GM19099 (cell line): ENCODE results near the gene COLEC11.
A peak's percentile ranks its signal among the peaks of the same experiment; 100 is the strongest.

Experiments
- POLR2A ChIP-seq: IDR thresholded peaks from 3 replicates; pipeline ENCODE4 v1.6.1; 2011; ENCODE audit warnings: low read depth; ENCODE audit not compliant: insufficient read length; ENCODE audit errors: extremely low read depth

COLEC11 gene

DNA sequence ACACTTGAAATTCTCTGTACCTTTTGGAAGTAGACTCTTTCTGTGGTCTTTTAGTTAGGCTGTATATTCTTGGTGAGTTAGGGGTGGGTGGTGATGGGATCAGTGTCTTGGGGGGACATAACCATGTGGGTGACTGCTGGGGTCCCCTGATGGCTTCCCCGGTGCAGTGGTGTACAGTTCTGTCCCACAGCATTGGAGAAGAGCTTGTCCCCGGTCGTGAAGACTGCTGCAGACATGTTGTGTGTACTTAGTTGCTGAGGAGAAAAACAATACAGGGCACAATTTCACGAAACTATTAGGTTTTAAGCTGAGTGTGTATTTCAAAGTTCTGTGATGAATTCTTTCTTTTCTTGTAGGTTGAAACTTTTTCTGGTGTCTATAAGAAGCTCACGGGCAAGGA is 14.5 kb upstream of the COLEC11 start:
- no peak for TF ChIP-seq POLR2A

DNA sequence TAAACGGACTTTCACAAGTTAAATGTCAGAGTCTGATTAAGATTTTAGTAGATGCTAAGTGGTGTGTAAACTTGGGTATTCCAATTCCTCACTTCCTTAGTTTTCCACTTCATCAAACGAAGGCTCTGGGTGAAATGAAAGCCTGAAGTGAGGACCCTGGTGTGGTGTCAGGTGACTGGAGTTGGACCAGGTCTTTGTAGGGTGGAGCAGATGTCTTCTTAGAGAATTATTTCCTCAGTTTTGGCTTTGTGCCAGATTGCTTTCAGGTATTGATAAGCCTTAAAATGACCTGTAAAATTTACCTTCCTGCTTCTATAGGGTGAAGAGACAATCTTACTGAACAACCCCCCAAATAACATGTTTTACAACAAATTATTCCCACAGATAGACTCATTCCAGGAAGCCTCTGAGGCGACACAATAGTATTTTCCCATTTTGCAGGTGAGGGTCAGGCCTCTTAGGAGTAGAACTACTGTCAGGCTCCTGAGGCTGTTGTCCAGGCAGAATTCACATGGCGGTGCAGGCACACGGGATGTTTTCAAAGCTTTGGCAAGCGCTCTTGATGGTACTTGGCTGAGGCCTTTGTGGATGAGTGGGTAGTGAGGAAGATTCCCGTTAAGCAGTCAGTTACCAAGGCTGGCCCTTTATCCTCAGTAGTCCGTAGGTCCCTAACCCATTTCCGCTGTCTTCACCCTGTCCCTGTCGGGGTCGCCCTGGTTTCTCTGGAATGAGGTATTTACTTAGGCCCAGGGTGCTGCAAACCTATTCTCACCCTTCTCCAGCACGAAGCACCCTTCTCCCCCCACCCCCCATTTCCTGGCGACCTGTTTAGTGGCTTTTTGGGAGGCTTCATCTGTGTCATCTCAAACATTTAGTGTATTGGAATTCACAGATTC is 13.3 kb upstream of the COLEC11 start:
- TF ChIP-seq POLR2A, result no peak

DNA sequence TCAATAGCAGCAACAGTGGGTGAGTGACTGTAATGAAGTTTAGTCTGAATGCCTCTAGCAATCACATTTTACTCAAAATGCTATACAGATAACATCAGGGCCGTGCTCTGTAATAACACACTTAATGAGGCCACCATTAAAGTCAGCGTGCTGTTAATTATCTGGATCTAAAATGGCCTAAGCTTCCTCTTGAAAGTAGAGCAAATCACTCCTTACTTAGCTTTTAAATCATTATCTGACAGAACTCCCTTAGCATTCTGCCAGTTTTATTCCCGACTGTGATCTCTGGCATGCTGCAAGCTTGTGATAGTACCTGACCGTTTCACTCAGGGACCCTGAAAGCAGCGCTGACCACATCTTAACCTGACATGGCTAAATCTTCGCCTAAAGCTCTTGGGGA is 10.8 kb upstream of the COLEC11 start:
- TF ChIP-seq POLR2A, result peak; percentile 19

DNA sequence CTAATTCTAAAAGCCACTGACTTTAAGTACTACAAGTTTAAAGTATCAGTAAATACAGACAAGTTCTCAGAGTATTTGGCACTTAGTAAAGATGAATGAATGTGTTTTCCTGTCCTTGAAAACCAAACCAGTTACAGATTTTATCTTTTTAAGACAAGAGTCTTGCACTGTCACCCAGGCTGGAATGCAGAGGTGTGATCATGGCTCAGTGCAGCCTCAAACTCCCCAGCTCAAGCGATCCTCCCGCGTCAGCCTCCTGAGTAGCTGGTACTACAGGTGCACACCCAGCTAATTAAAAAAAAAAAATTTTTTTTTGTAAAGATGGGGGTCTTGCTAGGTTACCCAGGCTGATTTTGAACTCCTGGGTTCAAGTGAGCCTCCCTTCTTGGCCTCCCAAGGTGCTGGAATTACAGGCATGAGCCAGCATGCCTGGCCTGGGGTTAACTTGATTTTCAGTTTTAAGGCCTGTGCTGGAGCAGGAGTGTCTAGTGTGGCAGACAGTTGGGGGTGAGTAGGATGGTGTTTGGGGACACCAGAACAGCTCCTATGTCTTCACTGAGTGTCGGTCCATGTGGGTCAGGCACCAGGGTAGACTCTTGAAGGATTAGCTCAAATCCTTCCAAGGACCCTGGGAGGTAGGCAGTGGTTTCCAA is 10.2 kb upstream of the COLEC11 start:
- no peak for TF ChIP-seq POLR2A

DNA sequence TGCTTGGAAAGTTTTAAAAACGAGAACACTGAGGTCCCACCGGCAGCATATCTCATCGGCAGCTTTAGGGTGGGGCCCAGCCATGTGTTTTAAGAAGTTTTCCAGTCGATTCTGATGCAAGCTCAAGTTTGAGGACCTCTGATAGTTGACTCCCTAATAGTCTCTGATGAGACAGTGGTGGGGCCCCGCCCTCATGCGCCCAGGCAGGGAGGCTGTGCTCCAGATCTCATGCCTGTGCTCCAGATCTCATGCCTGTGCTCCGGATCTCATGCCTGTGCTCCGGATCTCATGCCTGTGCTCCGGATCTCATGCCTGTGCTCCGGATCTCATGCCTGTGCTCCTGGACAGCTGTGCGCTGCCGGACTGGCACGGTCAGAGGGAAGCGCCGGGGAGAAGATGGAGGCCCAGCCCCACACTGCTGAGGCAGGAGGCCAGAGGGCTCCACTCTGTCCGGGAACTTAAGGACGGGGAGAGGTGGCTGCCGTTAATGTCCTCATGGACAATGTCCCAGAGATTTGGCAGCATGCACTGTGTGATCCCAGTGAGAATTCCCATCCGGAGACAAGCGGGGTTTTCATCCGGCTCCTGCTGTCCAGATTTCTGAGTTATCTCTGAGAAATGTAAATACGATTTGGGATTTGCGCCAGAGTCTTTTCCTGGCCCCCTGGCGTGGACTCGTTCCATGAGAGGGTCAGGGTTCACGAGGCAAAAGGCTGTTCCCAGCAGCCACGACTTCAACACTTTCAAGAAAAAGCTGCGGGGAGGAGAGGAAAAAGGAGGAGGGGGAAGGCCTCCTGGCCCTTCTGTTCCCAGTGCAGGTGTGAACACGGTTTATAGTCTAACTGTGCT is 9.4 kb upstream of the COLEC11 start:
- TF ChIP-seq POLR2A, result no peak

DNA sequence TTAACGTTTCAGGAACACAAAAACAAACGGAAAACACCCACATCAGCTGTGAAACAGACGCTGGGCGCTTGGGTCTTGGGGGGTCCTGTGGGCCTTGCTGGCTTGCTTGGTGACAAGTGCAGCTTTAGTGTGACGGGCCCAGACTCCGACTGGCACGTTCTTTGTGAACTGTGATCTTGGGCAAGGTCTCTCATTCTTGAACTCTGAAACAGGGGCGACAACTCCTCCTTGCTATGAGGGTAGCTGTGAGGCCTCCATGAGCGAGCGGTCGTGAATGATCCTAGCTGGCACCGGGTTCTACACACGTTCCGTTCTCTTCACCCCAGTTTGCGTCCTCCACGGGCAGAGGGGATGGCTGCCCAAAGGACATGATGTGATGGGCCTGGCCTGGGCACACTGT is 8.7 kb upstream of the COLEC11 start:
- TF ChIP-seq POLR2A, result no peak

DNA sequence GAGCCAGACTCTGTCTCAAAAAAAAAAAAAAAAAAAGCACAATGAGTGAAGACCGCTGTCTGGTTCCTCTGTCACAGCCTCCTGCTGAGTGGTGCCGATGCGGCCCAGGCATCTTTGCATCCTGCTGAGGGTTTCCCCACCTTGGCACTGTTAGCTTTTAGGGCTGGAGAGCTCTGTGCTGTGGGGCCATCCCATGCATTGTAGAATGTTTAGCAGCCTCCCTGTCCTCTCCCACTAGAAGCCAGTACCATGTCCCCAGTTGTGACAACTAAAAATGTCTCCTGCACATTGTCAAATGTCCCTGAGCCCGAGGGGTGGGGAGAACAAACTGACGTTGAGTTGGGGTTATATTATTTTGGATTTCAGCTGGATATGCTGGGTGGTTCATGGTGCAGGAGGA is 7.9 kb upstream of the COLEC11 start:
- no peak for TF ChIP-seq POLR2A

DNA sequence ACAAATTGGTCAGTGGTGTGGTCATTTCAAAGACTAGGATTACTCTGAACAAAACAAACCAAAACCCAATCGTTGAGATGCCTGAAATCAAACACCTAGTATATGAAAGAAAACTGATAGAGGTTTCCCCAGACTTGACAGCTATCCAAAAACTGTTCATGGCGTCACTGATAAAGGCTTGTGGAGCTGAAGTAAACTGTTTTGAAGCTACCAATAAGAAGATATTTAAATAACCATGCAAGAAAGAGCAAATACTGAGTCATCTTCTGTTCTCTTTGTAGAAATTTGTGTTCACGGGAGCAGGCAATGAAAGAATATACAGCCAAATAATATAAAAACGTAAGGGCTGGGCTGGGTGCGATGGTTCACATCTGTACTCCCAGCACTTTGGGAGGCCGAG is 7.5 kb upstream of the COLEC11 start:
- TF ChIP-seq POLR2A, result no peak

DNA sequence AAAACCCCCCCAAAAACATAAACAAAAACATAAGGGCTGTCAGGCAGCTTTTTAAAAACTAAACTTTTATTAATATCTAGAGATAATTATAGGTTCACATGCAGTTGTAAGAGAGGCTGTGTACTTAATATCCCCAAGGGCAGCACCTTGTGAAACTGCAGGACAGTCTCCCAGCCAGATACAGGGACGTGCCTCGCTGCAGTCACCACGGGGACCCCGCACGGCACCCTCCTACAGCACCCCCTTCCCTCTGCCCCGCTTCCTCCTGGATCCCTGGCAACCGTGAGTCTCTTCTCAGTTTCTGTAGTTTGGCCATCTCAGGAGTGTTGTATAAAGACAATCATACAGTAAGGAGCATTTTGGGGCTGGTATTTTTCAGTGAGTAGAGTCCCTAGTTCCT is 6.8 kb upstream of the COLEC11 start:
- TF ChIP-seq POLR2A, result no peak

DNA sequence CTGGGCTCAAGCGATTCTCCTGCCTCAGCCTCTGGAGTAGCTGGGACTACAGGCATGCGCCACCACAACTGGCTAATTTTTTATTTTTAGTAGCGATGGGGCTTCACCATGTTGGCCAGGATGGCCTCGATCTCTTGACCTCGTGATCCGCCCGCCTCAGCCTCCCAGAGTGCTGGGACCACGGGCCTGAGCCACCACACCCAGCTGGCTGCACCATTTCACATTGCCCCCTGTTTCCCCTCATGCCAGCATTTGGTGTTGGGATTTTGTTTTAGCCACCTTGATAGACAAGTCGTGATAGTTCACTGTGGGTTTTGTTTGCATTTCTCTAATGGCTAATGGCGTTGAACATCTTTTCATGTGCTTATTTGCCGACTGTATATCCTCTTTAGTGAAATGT is 5.8 kb upstream of the COLEC11 start:
- TF ChIP-seq POLR2A, result no peak

DNA sequence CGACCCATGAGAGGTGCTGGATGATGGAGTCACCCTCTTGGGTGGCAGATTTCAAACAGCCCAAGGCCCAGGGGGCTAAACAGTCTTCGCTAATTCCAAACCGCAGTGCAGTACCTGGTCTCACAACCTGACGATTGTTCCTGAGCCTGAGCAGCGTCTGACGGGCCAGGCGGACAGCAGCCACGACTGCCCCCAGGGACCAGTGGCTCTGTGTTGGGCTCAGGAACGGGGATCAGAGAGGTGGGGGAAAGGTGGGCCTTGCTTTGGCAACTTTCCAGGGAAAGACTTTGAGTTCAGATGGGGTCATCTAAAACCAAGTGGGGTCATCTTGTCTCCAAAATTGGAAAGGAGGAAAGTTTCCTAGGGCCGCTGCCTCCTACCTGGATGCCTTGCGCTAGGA is 492 bp downstream of the COLEC11 start:
- TF ChIP-seq POLR2A, result no peak

DNA sequence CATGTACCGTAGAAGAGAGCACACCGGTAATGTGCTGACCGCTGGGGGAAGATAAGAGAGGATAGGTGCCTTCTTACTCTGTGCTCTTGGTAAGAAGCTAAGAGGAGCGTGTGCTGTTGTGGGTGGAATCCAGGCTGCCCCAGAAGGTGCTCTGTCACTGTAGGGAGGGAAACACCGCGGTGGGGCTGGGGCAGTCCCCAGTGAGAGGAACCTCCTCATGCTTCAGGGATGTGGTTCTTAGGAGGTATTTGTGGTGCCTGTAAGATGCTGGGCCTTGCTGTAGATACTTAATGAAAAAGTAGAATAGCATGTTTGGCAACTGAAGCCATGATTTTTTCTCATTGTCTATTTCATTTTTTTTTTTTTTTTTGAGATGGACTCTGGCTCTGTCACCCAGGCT is 1.1 kb downstream of the COLEC11 start:
- no peak for TF ChIP-seq POLR2A

DNA sequence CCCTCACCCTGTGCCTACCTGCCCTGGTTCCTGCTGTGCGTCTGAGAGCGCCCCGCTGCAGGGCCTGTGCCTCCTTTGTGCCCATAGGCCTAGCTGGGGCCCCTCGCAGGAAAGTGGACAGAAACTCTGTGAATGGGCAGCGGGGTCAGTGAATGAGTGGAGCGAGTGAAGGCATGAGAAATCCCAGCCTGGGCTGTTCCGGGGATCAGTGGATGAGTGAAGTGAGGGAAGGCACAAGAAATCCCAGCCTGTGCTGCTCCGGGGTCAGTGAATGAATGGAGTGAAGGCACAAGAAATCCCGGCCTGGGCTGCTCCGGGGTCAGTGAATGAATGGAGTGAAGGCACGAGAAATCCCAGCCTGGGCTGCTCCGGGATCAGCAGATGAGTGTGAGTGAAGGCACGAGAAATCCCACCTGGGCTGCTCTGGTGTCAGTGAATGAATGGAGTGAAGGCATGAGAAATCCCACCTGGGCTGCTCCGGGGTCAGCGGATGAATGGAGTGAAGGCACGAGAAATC is 2.0 kb downstream of the COLEC11 start:
- TF ChIP-seq POLR2A, result no peak

DNA sequence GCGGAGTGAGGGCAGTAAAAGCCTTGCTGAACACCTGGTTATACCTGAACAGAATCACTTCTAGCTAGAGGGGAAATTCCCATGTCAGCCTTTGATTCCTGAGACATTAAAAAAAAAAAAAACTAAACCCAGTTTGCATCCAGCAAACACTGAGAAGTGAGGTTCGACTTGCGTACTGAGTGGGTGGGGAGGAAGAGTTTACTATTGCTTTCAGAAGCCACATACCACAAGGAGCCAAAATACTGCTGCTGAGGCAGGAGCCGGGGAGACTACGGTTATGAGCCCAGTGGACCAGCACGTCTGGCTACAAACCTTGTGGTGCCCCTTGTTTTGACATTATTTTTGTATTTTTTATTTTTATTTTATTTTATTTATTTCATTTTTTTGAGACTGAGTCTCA is 2.7 kb downstream of the COLEC11 start:
- TF ChIP-seq POLR2A, result no peak

DNA sequence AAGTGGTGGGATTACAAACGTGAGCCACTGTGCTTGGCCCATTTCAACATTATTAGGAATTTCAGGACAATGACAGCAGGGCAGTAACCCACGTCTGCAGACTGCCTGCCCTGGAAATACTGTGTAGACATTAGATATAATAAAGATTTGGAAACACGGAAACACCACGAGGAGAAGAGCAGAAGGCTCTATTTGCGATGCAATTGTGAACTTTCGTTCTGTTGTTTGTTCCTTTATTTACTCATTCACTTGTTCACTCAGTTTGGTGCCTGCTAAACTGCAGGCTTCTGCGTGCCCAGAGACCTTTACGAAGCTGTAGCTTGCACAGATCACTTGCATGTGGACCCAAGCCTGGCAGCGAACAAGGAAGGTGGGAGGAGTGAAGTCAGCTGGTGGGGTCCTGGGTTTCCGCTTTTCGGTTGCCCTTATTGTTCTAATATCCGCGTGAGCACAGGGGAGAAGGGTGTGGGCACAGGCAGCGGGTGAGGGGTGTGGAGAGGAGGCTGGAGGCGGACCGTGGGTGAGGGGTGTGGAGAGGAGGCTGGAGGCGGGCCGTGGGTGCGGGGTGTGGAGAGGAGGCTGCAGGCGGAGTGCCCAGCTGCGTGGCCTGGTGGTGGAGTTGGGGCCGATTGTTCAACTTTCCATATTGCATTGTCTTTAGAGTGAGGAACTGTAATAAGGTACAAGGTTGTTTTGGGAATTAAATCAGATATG is 3.4 kb downstream of the COLEC11 start:
- no peak for TF ChIP-seq POLR2A
